ENCODE results near the gene EIF4G3.
A peak's percentile ranks its signal among the peaks of the same experiment; 100 is the strongest.
"Not testable (repeated sequence)": the region's sequence is repeated elsewhere in the genome, so short reads cannot be mapped to it uniquely, and the experiment has no call there.

The EIF4G3 gene

DNA sequence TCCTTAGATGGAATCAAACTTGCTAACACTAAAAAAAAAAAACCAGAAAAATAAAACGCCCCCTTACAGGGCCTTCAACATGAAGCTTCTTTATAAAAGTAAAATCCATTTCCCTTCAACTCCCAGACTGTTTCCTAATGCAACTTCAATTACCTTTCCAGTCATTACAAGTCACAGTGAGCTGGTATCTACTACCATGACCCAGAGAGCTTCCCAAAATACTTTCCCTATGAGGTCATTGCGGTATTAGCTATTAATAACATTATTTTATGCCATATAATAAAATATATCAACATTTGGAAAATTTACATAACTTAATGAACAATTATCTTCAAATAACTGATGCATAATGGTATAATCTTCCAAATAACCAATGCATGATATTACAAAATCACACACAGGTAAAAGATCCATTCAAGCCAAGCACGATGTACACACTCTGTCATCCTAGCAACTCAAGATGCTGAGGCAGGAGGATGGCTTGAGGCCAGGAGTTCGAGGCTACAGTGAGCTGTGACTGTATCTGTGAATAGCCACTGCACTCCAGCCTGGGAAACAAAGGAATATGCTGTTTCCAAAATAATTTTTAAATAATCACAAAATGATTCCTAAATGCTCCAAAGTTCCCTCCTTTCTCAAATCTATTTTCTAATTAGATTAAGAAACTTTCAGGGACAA lies 24.1 kb downstream of the EIF4G3 start:
- DNase-seq: no peak

GRCh38 chr1:21149855-21150432 lies 26.8 kb downstream of the EIF4G3 start:
- DNase-seq: peak; percentile 87

DNA sequence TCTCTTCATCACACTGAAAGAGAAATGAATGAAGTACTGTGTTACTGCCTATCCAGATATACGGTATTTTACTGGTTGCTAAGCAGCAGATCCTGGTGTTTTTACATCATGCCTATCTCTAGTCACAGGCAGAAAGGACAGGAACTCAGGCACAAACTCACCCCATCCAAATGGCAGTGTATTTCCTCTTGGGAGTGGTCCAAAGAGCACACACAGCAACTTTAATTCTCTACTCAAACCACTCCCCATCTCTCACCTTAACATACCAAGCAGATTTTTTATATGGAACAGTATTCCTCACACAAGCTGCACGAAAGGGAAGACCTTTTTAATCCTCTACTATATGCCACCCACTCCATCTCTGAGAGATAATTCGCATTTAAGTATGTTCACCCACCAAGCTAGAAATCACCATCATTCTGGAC lies 27.3 kb downstream of the EIF4G3 start:
- peak; percentile 51 for DNase-seq

DNA sequence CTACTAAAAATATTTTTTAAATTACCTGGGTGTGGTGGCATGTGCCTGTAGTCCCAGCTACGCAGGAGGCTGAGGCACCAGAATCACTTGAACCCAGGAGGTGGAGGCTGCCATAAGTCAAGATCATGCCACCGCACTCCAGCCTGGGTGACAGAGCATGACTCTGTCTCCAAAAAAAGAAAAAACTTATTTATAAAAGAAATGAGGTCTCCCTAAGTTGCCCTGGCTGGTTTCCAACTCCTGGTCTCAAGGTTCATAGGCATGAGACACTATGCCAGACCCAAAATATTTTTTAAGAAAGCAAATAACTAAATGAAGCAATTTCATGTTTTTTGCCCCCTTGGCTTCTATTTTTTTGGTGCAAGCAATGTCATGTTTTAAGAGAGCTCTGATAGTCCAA lies 32.9 kb downstream of the EIF4G3 start:
- DNase-seq: no peak

GRCh38 chr1:21143138-21143537 lies 33.6 kb downstream of the EIF4G3 start:
- DNase-seq: no peak

- DNase-seq: no peak
These were observed 35.7 kb downstream of the EIF4G3 start for GRCh38 chr1:21141030-21141429.

DNA sequence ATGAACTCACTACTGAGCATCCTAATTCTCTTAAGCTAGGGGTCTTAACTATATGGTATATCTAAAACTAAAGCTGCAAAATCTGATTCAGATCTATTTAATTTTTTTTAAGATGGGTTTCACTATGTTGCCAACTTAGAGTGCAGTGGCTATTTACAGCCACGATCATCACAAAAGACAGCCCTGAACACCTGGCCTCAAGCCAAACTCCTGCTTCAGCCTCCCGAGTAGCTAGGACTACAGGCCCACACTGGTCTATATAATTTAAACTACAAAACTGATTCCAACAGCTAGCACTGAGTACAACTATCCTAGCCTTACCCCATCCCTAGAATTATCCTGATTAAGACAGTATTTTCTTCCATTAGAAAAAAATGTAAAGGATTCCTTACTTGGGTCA lies 37.1 kb downstream of the EIF4G3 start:
- no peak for DNase-seq

DNA sequence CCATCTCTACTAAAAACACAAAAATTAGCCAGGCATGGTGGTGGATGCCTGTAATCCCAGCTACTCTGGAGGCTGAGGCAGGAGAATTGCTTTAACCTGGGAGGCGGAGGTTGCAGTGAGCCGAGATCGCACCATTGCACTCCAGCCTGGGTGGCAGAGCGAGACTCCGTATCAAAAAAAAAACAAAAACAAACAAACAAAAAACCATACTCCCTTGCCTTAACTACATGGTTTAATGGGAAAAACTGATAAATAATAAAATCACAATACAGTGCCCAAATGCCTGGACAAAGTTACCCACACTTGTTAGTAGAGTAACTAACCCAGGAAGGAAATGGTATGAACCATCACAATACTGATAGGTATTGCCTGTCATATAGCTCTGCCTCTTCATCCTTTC lies 40.4 kb downstream of the EIF4G3 start:
- not testable (repeated sequence) for DNase-seq

DNA sequence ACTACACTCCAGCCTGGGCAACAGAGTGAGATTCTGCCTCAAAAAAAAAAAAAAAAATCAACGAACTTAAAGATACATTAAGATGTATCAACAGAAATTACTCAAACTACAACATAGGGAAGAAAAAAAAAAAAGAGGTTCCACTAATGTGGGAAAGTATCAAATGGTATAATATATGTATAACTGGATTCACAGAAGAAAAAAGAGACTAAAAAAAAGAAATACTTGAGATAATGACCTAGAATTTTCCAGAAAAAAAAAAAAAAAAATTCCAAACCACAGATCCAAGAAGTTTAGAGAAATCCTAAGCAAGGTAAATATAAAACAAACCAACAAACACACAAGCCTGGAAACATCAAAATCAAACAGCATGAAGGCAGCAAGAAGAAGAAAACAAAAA lies 45.5 kb downstream of the EIF4G3 start:
- no peak for DNase-seq

- DNase-seq: no peak
These were observed 47.3 kb downstream of the EIF4G3 start for GRCh38 chr1:21129407-21129806.

GRCh38 chr1:21126324-21126723 lies 50.4 kb downstream of the EIF4G3 start:
- no peak for DNase-seq

GRCh38 chr1:21124846-21125245 lies 51.9 kb downstream of the EIF4G3 start:
- no peak for DNase-seq

DNA sequence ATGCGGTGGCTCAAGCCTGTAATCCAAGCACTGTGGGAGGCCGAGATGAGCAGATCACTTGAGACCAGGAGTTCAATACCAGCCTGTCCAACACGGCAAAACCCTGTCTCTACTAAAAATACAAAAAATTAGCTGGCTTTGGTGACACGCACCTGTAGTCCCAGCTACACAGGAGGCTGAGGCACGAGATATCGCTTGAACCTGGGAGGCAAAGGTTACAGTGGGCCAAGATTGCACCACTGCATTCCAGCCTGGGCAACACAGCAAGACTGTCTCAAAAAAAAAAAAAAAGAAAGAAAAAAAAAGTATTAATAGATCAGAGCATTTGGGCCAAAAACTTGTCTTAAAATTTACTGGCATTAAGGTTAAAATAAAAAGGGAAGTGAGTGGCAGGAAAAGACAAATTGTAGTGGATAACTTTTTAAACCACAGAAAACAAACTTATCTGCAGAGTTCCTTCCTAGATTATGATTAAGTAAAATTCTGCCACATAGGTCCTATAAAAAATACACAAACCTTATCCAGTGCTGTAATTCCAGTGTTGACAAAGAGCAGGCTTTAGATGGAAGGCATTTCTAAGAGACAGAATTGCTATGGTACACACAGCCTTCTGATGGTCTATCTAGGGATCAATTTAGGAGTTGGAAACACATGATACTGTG lies 53.3 kb downstream of the EIF4G3 start:
- no peak for DNase-seq

DNA sequence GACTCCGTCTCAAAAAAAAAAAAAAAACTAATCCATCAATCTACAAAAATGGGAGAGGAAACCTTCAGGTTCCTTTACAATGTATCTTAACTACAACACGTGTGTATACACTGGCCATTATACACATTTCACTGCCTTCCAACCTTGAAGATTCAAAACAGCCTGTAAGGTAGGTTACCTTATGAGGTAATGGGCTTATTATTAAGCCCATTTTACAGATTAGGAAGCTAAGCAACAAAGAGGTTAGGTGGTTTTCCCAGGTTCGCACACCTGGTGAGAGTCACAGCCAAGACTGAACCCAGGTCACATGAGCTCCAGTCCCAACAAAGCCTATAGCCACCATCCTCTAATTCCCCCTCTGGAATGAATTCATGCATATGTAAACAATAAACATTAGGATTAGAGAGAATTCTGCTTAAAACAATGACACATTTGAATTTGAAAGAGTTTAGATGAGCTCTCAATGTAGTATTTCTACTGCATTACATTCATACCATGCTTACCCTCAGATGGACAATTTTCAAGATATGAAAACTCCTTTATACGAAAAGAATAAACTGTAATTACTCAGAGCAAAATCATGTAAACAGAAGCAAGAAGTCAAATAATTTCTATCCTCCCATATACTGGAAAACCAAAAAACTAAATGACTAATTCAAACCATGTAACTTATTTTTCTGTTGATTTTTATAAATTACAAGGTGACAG lies 54.8 kb downstream of the EIF4G3 start:
- no peak for DNase-seq

- DNase-seq: no peak
These were observed 58.5 kb downstream of the EIF4G3 start for GRCh38 chr1:21118167-21118566.

- DNase-seq: no peak
These were observed 59.1 kb downstream of the EIF4G3 start for GRCh38 chr1:21117597-21118001.

- DNase-seq: no peak
These were observed 59.5 kb downstream of the EIF4G3 start for GRCh38 chr1:21117159-21117558.

- no peak for DNase-seq
These were observed 61.5 kb downstream of the EIF4G3 start for GRCh38 chr1:21115098-21115760.

- DNase-seq: no peak
These were observed 62.3 kb downstream of the EIF4G3 start for GRCh38 chr1:21114431-21114830.

- no peak for DNase-seq
These were observed 66.5 kb downstream of the EIF4G3 start for GRCh38 chr1:21110163-21110562.

DNA sequence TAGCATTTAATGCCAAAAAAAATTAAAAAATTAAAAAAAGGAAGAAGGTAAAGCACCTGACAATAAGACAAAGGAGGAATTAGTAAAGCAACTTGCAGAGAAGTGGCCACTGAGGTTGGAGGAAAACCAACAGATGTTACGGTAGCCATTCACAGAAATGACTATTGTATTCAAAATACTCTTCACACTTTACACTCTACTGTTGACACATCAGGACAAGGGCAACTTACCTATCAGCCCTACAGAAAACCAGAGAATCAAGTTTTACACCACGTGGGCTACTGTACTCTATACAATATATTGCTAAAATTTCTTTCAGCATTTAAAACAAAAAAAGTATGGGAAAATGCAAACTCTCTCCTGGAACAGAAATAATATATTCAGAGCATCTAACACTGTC lies 70.0 kb downstream of the EIF4G3 start:
- DNase-seq: no peak

DNA sequence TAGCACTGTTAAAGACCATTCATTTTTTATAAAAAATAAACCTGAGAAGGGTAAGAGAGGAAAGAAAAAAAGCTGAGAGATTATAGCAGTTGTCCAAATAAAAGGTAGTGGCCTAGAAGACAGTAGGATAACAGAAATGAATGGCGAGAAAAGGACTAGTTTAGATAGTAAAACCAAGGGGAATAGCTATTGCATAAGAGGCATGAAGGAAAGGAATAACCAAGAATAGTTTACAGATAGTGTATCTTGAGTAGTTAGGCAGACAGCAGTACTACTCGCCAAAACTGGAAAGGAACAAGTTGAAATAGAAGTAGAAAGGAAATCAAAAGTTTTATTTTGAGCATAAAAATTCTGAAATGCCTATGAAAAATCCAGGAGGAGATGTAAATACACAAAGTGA lies 70.5 kb downstream of the EIF4G3 start:
- no peak for DNase-seq

DNA sequence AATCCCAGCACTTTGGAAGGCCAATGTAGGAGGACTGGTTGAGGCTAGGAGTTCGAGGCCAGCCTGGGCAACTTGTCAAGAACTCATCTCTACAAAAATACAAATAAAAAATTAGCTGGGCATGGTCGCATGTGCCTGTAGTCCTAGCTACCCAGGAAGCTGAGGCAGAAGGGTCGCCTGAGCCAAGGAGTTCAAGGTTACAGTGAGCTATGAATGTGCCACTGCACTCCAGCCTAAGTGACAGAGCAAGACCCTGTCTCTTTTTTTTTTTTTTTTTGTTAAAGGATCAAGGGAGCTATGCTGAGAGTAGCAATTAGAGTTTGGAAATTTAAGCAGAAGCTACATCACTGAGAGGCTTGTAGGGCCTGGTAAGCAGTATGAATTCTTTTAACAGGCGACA lies 70.9 kb downstream of the EIF4G3 start:
- no peak for DNase-seq
